ENCODE data around the gene ZNF213.
"Not testable (repeated sequence)": the region's sequence is repeated elsewhere in the genome, so short reads cannot be mapped to it uniquely, and the experiment has no call there.

ZNF213 gene

DNA sequence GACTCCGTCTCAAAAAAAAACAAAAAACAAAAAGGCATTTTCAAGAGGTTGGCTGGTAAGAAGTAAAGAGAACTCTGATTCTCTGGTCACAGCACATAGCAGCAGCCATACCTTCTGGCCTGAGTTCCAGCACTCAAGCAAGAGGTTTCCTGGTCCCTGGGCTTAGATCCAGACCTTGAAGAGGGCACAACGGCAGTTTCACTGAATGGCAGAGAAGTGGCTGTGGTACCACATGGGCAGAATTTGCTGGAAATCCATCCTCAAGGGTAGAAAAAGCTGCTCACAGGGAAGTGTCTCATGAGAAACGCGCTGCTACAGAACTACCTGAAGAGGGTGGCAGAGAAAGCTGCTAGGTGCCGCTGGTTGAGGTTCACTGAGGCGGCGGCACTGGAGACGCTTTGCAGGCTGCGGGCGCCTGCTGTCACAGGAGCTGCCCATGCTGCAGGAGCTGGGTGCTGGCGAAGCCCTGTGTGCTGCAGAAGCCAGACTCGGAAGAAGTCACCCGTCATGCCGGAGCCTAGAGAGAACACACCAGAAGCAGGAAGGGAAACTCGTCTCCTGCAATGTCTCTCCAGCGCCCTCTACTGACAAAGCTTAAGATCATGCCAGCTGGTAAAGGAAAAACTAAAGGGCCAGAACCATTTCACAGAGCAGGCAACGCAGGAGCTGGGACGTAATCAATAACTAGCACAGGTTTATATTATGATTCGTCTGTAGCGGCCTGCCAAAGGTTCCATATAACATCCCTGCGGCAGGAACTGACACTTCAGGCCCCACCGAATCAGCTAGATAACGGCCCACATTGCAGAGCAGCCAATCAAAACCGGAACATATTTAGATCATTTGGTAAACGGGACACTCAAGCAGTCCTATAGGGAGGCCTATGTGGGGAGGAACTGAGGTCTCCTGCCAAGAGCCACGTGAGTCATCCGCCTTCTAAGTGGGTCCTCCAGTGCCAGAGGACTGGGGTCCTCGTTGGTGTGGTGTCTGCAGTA is 5.4 kb upstream of the ZNF213 start:
- DNase-seq (ENCODE audit: low spot score) = peak; percentile 61

DNA sequence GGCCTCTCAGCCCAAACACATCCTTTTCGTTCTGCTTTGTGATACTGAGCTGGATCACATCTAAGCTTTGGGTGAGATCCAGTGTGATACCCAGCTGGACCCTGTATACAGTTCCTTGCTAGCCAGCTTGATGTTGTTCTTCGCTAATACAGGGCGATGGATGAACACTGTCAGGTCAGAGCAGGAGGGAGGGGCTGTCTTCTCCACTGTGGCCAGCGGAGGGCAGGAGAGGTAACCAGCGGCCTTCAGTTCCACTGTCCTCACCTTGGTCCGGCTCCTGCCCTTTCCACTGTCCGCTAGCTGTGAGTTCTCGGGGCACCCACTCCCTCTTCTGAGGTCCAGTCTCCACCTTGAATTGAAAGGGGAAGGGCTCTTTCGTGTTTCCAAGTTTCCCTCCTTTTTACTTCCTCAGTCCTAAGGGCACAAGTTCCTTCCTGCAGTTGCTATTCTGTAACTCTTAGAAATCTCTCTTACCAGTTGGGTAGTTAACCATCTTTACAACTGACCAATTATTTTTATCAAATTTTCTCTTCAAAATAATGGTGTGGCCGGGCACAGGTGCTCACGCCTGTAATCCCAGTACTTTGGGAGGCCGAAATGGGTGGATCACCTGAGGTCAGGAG is 3.0 kb upstream of the ZNF213 start:
- DNase-seq (ENCODE audit: low spot score) = no peak

DNA sequence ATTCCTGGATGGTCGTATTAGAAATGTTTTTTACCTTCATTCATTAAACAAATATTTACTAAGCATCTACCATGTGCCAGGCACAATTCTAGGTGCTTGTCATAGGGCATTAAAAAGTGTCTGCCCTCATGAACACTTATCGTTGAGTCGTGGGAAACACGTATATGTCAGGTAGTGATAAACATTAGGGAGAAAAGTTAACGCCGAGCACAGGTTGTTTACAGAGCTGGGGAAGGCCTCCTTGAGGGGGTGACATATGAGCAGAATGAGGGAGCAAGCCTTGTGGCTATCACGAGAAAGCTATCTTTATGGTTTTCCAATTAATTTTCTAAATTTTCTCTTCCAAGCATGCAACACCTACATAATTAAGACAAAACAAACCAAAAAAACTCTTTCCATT is 985 bp upstream of the ZNF213 start:
- DNase-seq (ENCODE audit: low spot score) = no peak

DNA sequence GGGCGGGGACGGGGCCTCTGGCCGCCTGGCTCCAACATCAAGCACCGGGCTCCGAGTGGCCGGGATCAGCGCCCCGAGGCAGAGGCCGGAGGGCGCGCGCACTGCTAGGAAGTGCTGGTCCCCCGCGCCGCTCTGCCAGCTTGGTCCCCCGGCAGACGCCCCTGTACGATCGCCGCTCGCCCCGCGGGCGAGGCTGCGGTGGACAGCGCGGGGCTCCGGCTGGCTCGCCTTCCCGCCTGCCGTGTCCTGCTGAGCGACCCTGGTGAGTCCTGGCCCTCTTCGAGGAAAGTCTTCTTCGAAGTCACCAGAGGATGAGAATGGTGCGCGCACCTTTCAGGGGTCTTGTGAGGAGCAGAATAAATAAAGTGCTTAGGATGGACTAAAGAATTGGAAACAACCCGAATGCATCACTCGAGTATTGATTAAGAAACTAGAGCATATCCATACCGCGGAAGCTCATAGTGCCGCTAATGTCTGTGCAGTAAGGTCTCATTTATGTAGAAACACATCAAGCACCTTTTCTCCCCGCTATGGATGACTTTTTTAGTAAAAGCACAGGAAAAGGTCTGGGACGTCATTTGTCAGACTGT is 392 bp downstream of the ZNF213 start:
- DNase-seq (ENCODE audit: low spot score) = no peak

DNA sequence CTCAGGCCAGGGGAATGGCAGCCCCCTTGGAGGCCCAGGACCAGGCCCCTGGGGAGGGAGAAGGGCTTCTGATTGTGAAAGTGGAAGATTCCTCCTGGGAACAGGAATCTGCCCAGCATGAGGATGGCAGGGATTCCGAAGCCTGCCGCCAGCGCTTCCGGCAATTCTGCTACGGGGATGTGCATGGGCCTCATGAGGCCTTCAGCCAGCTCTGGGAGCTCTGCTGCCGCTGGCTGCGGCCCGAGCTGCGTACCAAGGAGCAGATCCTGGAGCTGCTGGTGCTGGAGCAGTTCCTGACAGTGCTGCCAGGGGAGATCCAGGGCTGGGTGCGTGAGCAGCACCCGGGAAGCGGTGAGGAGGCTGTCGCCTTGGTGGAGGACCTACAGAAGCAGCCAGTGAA is 2.4 kb downstream of the ZNF213 start:
- no peak for DNase-seq (ENCODE audit: low spot score)

DNA sequence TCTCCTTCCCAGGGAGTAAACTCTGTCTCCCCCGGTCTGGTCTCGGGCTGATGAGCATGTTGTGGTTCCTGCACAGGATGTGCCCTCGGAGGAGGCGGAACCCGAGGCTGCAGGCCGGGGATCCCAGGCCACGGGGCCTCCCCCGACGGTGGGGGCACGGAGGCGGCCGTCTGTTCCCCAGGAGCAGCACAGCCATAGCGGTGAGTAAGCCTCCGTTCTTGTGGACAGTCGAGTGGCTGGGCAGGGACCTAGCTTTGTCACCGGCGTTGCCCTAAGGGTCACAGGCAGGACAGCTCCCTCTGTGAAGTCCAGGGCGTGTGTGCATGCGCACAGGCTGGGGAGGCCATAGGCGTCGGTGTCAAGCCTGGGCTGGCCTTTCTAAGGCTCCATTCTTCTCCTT is 3.5 kb downstream of the ZNF213 start:
- DNase-seq (ENCODE audit: low spot score) = no peak

DNA sequence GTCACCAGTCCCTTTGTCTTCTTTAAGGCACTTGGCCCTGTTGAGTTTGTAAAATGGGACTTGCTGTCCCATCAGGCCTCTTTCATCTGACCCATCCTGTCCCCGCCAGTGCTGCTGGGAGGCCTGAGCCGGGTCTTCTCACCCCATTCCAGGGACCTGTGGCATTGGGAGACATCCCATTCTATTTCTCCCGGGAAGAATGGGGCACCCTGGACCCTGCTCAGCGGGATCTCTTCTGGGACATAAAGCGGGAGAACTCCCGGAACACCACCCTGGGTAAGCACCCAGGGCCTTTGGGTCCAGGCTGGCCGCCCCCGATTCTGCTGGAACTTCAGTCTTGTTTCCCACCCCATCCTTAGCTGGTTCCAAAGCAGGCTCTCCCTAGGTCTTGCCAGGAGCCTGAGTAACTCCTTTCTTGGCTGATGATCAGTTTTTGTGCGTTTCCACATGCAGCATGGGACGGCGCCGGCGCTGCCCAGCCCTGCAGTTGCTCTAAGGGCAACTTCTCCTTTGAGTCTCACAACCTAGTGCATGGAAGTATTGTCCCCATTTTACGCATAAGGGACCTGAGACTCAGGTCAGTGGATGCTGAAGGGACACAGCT is 4.1 kb downstream of the ZNF213 start:
- DNase-seq (ENCODE audit: low spot score) = no peak

DNA sequence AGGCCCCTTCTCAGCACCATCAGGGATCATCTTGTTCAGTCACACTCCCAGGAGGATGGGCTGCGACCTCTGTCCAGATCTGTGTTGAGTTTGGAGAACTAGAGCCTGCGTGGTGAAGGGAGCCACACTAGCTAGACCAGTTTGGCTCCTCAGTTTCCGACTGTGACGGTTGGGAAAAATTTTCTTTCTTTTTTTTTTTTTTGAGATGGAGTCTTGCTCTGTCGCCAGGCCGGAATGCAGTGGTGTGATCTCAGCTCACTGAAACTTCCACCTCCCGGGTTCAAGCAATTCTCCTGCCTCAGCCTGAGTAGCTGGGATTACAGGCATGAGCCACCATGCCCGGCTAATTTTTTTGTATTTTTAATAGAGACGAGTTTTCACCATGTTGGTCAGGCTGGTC is 4.7 kb downstream of the ZNF213 start:
- DNase-seq (ENCODE audit: low spot score) = not testable (repeated sequence)

DNA sequence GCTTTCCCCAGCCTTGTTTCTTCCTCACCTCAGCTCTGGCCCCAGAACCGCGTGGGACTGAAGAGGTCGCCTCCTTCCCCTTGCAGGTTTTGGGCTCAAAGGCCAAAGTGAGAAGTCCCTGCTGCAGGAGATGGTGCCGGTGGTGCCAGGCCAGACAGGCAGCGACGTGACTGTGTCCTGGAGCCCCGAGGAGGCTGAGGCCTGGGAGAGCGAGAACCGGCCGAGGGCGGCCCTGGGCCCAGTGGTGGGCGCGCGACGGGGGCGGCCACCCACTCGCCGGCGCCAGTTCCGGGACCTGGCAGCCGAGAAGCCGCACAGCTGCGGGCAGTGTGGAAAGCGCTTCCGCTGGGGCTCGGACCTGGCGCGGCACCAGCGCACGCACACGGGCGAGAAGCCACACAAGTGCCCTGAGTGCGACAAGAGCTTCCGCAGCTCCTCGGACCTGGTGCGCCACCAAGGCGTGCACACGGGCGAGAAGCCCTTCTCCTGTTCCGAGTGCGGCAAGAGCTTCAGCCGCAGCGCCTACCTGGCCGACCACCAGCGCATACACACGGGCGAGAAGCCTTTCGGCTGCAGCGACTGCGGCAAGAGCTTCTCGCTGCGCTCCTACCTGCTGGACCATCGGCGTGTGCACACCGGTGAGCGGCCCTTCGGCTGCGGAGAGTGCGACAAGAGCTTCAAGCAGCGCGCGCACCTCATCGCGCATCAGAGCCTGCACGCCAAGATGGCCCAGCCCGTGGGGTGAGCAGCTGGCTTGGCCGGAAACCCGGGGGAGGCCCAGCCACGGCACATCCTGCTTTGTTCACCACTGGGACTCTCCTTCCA is 6.0 kb downstream of the ZNF213 start:
- DNase-seq (ENCODE audit: low spot score) = no peak

DNA sequence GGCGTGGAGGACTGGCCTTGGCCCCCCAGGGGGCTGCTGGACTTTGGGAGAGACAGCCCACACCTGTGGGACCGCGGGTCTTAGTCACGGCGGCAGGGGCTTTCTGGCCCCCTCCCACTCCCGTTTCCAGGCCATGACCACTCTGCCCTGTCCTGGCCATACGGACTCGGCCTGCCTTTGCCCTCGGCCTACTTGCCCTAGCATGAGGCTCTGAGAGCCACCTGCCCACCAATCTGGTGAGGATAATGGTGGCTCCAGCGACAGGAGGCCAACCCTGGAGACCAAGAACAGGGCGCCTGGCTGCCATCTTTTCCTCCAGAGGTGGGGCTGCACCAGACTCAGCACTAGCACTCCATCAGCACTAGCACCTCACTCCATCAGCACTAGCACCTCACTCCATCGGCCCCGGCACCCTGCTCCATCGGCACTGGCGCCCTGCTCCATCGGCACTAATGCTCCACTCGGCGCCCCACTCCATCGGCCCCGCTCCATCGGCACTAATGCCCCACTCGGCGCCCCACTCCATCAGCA is 7.0 kb downstream of the ZNF213 start:
- no peak for DNase-seq (ENCODE audit: low spot score)

DNA sequence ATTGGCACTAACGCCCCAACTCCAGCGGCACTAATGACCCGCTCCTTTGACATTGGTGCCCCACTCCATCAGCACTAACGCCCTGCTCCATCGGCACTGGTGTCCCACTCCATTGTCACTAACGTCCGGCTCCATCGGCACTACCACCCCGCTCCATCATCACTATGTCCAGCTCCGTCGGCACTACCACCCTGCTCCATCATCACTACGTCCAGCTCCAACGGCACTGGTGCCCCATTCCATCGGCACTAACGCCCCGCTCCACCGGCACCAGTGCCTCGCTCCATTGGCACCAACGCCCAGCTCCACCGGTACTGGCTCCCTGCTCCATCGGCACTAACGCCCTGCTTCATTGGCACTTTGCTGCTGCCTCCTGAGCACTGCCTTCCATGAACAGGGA is 7.5 kb downstream of the ZNF213 start:
- DNase-seq (ENCODE audit: low spot score) = no peak

DNA sequence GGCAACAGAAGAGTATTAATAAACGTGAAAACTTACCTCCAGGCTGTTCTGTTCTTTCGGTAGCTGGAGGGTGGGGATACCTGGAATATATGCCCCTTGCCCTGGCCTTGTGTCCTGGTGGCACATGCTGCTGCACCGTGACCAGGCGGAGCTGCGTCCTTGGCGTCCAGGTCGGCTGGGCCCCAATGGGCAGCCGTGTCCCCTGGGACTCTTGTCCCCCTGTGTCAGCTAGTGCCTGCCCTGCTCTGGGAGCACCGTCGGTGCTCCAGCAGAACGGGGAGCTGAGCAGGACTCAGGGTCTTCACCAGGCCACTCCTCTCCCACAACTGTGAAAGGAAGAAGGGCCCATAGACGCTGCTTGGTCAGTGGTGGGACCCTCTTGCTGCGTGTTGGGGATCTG is 7.9 kb downstream of the ZNF213 start:
- DNase-seq (ENCODE audit: low spot score) = no peak

DNA sequence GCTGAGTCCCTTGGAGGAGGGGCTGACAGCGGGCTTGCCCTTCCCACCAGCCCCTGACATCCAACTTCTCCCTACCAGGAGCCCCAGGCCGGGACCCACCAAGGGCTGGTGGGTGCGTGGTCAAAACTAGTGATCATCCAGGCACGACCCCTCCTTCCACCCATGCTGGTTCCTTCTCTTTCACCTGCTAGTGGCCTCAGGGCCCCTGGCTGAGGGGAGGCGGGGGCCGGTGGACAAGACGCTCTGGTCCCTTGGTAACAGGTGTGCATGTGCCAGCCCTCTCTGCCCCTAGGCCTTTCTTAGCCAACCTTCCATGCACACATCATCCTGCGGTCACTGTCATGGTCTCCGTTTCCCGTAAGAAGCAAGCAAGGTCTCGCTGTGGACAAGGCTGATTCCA is 8.4 kb downstream of the ZNF213 start:
- DNase-seq (ENCODE audit: low spot score) = no peak

DNA sequence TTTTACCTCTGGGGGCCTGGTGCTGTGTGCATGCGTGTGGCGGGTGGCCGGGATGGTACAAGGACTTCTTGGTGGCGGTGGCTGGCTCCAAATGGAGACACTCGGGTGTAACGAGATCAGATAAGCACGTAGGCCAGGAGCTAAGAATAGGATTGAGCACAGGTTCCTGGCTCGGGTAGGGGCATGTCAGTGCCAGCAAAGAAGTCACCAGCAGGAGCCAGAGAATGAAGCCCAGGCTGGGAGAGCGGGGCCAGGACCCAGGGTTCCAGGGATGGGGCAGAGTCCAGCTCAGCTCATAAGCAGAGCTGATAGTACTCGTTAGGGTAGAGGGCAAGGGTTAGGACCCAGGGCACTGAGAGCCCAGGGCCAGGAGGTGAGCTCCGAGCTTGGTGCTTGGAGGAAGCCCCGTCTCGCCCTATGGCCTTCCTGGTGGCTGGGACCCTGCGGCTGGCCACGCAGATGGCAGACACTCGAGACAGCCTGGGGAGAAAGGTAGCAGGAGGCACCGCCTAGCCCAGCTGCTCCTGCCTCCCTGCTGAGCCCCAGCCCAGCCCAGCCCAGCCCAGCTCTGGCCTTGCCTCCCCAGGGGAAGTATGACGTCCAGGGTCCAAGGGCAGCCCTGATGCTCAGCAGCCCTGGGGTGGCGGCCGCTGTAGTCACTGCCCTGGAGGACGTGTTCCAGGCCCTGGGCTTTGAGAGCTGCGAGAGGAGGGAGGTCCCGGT is 8.9 kb downstream of the ZNF213 start:
- DNase-seq (ENCODE audit: low spot score) = no peak

DNA sequence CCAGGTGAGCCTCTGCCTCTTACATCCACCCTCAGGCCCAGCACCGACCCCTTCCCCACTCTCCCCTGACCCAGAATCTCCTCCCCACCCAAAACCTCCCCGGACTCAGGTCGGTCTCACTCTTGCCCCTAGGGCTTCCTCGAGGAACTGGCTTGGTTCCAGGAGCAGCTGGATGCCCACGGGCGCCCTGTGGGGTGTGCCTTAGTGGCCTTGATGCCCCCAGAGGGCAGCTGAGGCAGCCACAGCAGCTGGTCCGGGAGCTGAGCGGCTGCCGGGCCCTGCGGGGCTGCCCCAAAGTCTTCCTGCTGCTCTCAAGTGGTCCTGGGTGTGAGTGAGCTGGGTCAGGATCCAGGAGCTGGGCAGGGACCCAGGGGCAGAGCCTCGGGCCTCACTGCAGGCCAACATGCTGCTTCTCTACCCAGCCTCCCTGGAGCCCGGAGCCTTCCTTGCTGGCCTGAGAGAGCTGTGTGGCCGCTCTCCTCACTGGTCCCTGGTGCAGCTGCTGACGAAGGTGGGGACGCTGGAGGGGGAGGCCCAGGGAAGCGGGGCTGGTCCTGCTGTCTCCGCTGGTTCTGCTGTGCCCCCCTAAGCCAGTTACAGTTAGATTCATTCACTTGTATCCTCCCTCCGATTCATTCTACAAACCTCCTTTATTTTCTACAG is 9.6 kb downstream of the ZNF213 start:
- no peak for DNase-seq (ENCODE audit: low spot score)

DNA sequence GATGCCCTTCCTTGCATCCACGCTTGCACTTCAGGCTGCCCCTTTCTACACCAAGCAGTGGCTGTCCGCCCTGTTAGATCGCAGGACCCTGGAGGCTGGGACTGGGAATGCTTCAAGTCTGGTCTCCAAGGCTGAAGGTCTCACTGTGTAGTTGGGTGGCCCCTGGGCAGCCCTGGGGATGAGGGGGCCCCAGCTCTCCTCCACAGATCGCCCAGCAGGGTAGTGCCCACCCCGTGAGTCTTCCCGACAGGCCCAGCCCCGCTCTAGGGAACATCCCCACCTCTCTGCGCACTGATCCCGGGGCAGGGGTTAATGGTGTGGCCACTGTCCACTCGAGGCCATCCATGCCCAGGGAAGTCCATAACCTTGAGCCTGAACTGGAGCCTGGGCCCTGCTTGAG is 10.3 kb downstream of the ZNF213 start:
- no peak for DNase-seq (ENCODE audit: low spot score)

DNA sequence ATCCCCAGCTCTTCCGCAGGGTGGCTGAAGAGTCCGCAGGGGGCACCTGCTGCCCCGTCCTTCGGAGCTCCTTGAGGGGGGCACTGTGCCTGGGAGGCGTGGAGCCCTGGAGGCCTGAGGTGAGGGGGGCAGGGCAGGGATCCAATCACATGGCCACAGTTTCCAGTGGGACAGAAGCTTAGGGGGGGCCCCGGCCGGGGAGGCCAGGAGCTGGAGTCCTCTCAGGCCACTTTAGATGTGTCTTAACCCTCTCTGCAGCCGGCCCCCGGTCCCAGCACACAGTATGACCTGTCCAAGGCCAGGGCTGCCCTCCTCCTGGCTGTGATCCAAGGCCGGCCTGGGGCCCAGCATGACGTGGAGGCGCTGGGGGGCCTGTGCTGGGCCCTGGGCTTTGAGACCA is 10.8 kb downstream of the ZNF213 start:
- DNase-seq (ENCODE audit: low spot score) = no peak

DNA sequence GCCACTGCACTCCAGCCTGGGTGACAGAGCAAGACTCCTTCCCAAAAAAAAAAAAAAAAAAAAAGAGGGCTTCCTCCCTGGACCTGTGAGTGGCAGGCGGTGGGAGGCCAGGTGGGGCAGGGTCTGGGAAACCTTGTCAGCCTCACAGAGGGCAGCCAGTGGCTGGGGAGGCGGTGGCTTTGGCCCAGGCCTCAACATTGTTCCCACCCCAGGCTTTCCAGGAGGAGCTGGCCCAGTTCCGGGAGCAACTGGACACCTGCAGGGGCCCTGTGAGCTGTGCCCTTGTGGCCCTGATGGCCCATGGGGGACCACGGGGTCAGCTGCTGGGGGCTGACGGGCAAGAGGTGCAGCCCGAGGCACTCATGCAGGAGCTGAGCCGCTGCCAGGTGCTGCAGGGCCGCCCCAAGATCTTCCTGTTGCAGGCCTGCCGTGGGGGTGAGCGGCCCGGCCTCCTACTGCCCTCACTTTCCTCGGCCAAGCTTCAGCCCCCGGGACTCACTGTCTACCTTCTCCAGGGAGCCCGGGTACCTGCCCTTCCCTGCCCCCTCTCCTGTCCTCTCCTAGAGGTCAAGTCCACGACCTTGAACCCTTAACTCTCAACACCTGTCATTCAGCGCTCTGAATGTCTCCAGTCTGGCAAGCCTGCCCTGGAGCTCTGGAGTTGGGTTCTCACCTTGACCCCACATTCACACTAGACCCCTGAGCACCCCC is 12.4 kb downstream of the ZNF213 start:
- no peak for DNase-seq (ENCODE audit: low spot score)

DNA sequence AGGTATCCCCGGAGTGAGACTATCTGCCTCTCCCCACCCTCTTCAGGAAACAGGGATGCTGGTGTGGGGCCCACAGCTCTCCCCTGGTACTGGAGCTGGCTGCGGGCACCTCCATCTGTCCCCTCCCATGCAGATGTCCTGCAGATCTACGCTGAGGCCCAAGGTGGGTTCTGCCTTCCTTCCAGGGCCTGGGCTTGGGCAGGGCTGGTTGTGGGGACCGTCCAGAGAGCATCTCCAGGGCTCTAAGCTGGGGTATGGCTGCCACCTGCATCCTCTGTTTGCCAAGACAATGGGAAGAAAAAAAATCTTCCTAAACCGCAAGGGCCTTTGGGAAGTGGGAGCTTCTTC is 12.9 kb downstream of the ZNF213 start:
- DNase-seq (ENCODE audit: low spot score) = no peak
